GM21737 (cell line): ENCODE data around the gene GSK3A.

ENCODE experiments used
- ATAC-seq: cut with Tn5 transposase; IDR thresholded peaks from one replicate; pipeline ENCODE4 v1.9.1; 2021; ENCODE audit warnings: mild to moderate bottlenecking, moderate library complexity; ENCODE audit not compliant: unreplicated experiment

GSK3A gene

DNA sequence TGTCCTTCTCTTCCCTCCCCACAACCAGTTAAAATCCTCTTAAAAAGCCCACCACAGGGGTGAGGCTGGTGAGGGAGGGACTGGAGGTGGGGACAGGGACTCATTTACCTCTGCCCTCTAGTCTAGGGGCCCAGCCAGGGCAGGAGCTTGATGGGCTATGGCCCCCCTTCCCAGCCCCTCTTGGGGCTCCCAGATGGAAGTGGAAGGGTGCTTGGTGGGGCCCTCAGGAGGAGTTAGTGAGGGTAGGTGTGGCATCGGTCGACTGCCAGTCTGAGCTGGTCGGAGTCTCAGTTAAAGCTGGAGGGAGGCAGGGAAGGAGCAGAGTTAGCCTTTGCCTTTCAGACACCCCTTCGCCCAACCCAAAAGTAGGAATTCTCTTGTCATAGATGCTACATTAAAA is 11.8 kb downstream of the GSK3A start:
- ATAC-seq: no peak

DNA sequence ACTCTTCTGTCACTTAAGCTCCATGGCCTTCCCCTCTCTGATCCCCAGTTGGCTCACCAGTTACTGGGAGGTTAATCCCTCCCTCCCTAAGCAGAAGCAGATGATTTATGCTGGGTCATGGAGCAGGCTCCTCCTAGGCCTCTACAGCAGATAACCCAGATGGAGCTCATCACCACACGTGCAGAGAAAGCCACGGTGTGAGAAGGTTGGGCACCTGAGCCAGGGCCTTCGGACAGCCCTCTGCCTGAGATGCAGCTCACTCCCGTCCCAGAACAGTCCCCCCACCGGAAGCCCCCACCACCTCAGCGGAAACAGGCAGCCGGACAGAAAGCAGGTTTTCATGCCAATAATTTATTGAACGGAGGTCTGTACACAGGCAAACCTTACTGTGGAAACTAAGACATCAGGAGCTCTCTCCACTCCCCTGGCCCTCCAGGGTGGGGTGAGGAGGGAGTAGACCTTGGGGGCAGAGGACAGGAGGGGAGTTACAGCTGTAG is 12.5 kb downstream of the GSK3A start:
- no peak for ATAC-seq

DNA sequence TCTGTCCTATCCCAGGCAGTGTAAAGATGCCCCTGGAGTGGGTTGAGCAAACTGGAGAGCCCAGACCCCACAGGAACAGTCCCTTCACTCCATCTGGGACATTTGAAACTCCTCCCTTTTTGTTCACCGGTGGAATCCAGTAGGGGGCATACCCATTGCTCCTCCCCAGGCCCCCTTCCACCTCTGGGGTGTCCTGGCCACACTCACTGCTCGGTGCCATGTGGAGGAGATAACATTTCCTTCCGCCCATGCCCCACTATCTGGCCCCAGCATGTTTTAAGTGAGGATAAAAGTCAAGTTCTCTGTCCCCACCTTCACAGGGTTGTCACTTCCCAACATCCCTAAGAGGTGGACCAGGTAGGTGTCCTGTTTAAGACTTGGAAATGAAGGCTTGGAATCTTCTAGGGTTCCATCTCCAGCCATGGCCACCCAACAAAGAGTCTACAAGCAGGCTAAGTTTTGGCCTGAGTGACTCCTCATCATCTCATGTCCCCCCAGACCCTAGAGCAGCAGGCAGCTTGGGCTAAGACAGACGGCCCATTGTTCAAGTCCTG is 13.0 kb downstream of the GSK3A start:
- ATAC-seq: no peak

DNA sequence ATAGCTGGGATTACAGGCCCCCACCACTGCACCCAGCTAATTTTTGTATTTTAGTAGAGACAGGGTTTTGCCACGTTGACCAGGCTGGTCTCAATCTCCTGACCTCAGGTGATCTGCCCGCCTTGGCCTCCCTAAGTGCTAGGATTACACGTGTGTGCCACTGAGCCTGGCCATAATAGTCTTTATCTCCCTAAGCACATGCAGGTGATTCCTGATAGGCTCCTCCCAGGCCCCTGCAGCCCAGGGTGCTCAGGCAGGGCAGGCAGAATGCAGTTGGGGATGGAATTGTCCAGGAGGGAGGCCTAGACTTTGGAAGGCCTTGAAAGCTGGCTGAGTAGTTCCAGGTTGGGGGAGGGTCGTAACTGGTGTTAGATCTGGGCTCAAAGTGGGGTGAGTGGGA is 13.8 kb downstream of the GSK3A start:
- ATAC-seq: no peak

DNA sequence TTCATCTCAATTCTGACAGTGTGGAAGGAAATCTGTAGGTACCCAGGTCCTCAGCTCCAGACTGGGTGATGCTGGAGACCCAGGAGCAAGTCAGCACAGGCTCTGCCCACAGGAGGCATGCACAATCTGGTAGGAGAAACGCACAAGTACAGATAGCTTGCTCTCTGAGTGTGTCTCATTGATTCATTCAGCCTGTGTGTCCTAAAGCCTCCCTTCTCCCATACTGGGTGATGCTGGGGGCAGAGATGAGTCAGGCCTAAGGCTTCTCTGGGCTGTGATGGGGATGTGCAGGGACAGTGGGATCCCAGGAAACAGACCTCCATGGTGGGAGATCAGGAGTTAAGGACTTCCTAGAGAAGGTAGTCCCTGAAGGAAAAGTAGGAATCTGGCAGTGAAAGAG is 15.5 kb downstream of the GSK3A start:
- no peak for ATAC-seq

DNA sequence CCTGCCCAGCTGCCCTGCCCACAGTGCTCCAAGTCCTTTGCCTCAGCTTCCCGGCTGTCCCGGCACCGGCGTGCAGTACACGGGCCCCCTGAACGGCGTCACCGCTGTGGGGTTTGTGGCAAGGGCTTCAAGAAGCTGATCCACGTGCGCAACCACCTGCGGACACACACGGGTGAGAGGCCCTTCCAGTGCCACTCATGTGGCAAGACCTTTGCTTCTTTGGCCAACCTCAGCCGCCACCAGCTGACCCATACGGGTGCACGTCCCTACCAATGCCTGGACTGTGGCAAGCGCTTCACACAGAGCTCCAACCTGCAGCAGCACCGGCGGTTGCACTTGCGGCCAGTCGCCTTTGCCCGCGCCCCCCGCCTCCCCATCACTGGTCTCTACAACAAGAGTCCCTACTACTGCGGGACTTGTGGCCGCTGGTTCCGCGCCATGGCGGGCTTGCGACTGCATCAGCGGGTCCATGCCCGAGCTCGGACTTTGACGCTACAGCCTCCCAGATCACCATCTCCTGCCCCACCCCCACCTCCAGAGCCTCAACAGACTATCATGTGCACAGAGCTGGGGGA is 16.6 kb downstream of the GSK3A start:
- no peak for ATAC-seq

DNA sequence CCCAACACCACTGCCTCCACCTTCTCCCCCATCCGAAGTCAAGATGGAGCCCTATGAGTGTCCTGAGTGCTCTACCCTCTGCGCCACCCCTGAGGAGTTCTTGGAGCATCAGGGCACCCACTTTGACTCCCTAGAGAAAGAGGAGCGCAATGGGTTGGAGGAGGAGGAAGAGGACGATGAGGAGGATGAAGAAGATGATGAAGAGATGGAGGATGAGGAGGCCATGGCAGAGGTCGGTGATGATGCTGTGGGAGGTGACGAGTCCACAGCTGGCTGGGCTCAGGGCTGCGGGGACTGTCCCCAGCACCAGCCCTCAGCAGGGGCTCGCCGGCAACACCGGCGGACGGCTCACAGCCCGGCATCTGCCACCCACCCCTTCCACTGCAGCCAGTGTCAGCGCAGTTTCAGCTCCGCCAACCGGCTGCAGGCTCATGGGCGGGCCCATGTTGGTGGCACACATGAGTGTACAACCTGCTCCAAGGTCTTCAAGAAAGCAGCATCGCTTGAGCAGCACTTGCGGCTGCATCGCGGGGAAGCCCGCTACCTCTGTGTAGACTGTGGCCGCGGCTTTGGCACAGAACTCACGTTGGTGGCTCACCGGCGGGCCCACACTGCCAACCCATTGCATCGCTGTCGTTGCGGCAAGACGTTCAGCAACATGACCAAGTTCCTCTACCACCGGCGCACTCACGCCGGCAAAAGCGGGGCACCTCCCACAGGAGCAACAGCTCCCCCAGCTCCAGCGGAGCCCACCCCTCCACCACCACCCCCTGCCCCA is 17.3 kb downstream of the GSK3A start:
- ATAC-seq: no peak

DNA sequence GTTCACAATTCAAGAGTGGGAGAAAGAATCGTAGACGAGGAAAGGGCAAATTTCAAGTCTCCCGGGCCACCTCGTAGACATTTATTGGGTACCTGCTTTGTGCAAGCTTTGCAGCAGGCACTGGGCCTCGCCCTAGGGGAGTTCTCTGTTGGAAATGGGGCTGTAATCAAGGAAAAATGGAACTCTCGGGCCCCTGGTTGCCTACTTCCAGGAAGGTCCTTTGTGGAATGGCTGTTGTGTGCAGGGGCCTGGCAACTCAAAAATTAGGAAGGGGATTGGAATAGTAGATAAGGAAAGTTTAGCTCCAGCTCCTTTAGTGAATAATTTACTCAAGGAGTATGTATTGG is 21.7 kb downstream of the GSK3A start:
- no peak for ATAC-seq

DNA sequence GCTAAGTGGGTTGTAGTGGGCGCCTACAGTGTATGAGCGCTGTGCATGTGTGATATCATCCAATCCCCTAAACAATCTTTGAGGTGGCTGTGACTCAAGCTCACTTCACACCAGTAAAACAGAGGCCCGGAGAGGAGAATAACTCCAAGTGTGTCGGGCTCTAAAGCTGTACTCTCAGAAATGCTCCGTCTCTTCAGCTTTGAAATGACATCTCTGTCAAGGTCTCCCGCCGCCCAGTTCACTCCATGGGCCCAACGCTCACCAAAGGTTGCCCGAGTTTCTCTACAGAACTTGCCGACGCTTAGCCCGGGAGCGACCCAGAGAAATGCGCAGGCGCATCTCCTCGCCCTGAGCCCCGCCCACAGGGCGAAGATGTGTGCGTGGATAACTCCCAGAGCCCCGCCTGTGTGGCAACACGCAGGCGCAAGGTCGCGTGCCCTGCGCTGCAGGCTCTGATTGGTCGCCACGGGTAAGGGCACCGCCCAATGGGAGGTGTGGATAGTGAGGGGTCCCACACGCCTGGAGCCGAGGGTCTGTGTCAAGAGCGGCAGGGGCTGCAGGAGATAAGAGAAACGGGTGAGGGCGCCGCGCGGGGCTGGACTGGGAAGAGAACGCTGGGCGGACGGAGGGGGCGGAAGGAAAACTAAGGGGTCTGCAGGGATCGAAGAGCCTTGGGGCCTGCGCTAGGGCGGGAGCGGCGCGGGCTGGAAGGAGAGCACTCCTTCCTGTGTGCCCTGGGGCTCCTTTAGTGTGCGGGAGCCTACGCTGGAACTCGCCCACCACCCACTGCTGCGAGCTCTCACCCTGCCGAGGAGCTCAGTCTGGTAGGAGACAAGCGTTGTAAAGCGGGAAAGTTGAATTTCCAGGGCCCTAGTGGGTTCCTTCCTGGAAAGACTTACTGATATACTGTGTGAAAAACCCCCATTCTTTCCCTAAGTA is 22.3 kb downstream of the GSK3A start, which contains the start of gene ZNF526:
Gene ZNF526, plus strand, starts transcription at position 501 of the 939 bp plus-strand sequence. CDS start 4,092 bp downstream, outside the sequence.
- peak; percentile 60 for ATAC-seq

DNA sequence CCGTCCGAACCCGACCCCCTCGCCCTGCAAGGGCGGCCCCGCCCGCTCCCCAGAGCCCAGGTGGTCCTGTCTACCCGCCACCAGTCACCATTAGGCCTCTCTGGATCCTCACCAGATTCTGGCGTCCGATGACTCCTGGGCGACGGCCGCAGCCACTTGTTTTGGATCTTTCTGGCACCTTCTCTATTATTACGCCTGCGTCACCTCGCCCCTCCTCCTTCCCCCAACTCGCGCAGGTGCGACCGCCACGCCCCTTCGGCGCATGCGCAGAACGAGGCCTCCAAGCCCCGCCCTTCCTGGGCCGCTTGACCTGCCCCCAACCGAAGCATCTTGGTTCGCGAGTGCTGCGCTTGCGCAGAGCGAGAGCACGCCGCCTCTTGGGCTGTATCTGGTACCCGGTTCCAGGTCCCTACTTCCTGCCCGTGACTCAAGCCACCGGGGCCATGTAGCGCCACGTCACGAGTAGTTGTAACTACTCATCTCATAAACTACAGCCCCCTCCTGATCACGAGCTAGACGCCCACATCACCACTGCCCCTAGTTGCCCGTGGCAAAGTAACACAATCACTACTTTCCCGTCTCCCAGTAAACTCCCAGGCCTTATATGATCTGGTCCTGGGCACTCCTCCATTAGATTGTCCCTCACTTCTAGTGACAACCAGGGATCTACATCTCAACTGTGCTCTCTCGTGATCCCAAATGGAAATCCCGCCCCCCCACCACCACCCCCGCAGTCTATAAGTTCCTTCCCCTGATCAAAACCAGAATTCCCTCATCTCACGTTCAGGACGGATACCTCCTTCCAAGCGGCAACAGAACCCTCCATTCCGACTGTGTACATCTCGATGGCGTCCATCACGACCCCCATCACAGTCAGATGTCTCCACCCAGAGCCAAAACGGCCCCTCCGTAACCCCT is 24.6 kb downstream of the GSK3A start, which contains the start of gene DEDD2:
Gene DEDD2, minus strand, starts transcription at position 158 of the 918 bp plus-strand sequence. CDS start 670 bp downstream, outside the sequence.
- peak; percentile 64 for ATAC-seq

DNA sequence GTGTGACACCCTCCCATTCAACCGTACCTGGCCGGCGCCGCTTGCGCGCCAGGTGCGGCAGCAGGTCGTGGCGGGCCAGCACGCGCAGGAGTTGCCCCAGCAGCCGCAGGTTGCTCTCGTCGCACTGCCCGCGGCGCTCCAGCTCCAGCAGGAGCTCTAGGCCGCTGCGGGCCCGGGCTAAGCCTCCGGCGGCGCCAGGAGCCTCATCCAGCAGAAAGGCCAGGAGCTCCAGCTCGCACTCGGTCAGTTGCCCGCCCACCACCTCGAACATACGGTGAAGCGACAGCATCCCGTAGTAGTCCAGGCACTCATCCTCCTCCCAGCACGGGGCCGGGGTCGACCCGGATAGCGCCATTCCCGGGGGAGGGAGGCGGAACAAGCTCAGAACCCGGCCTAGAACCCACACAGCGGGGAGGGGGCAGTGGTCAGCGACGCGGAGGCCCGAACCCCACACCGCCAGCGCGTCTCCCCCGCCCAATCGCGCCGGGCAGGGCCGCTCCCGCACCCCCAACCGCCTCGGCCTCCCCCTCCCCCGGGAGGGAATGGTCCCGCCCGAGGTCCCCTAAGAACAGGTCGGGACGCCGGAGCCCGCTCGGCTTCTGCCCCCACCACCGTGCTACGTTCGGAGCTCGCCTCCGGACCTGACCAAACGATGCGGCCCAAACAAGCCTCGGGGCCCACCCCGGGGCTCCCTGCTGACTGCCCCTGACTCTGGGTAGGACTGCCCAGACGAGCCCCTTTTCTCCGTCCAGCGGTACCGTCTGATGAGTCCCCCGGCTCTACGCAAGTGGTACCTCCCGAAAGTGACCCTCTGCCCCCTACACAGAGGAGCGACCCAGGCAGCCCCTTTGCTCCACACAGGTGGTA is 25.5 kb downstream of the GSK3A start:
- no peak for ATAC-seq

DNA sequence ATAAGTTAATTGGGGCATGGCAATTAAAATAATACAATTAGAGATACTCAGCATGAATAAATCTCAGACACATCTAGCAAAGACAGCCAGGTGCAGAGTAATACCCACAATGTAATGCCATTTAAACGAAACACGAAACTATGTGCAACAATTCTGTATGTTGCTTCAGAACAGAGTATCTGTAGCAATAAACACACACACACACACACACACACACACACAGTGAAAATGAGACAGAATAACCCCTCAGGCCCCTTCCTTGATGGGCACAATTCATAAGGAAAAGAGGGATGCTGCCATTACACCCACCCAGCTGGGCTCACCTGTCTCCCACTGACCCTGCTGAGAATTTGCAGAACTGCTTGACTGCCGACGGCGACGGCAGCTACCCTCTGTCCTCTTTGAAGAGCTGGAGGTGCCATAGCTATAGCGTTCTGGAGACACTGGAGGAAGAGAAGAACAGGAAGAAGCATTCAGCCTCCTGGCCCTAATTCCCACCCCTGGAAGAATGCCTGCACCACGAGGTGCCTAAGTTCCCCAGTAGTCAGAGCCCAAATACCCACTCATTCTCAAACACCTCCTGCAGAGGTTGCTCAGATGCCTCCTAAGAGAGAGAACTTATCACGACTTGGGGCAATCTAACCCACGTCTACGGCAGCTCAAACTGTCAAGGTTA is 27.5 kb downstream of the GSK3A start:
- no peak for ATAC-seq

DNA sequence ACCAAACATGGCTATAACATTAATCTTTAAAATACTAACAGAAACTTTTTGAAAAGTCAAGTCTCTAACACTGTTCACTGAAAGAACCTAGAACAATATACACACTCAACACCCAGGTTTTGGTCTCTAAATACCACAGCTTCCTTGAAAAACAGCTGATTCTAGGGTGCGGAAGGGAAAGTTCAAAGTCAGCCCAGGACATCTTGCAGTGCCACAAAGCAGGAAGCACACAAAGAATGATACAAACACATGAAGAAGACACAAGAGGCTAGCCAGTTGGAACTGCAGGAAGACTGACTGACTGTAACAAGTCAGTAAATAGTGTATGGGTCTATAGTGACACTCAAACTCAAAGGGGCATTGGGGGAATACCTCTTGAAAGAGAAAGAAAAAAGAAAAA is 29.5 kb downstream of the GSK3A start:
- ATAC-seq: no peak

DNA sequence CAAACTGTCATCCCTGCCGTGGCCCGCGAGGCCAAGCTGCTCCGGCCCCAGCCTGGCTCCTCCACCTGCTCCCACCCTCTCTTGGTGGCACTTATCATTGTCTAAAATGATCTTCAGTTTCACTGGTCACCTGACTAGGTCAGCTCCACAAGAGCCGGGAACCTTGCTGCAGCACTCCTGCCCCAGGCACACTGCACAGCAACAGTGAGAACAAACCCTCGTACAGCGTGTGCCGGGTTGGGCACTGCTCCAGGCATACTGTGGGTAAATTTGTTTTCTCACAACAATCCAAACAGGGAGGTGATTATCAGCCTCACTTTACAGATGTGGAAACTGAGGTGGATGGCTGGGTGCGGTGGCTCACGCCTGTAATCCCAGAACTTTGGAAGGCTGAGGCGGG is 33.8 kb downstream of the GSK3A start:
- ATAC-seq: no peak

DNA sequence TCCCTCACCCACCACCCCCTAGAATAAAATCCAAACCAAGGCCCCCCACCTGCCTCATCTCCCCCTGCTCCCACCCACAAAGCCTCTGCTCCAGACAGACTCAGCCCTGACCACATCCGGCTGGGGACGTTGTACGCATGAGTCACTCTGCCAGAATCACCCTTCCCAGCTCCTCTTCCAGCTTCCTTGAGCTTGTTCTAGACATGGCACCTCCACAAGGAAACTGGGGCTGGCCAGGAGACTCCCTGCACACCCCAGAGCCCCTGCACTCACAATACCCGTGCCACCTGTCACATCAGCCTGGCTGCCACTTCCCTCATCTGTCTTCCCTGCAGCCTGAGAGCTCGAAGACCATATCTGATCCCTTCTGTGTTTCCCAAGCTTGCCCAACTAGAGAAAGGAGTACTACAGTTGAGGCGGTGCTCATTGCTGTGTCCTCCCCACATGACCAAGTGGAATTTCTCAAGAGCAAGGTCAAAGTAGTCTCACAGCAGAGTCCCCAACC is 34.6 kb downstream of the GSK3A start:
- no peak for ATAC-seq

DNA sequence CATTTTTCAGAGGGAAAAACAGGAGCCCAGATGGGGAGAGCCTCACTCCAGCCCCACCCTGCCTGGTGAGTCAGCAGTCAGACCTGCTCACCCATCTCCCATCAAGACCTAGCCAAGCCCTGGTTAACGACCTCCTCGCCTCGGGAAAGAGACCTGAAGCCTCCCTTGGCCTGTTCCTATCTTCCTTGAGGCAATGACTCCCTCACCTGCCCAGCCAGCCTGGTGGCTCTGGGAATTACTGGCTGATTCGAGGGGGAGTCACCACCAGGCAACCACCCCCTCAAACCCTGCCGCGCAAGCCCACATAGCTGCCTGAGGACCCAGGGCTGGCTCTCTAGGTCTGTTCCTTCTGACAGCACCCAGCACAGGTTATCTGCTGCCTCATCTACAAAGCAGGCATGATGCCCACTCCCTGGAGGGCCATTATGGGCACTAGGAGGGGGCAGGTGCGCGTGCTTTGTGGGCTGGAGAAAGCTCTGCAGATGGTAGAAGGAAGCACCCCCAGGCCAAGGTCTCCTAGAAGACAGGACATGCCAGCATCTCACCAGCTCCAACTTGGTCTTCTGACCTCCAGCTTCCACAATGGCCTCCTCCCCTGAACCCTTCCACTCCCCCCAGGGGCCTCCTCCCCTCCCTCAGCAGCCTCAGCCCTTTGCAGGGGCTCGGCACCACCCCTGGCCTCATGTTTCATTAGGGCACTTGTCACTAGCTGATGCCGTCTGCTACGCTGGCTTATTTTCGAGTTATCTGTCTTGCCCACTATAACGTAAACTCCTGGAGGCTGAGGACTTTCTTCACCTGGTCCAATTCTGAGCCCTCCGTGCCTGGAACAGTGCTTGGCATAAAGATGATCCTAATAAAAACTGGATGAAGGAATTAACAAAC is 35.3 kb downstream of the GSK3A start:
- no peak for ATAC-seq

DNA sequence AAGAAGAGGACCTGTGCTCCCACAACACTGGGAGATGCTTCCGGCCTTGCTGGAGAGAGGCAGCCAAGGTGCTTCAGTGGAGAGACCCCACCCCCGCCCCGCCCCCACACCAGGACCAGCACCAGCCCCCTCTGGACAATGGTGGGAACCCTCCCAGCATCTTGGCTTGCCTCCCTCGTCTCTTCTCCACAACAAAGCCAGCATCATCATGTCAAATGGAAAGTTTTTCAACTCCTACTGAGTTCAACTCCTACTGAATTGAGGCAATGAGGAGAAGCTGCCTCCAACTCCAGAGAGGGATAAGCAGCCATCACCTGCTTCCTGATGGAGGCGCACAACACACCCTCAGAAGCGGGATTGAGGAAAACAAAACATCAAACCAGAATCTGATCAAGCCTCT is 37.7 kb downstream of the GSK3A start:
- no peak for ATAC-seq
